ENCODE results near the gene CLK3. TPM values are rescaled to one million over a fixed set of nuclear protein-coding genes. Genes with fewer than 3 reads are reported as not detected.

Gene CLK3
- total and polyA plus RNA-seq, 2 of the 13 experiments (the other 11 are each of a cell fraction or from before 2014, with no cell fraction given), result 41.5 to 82.0 TPM

DNA sequence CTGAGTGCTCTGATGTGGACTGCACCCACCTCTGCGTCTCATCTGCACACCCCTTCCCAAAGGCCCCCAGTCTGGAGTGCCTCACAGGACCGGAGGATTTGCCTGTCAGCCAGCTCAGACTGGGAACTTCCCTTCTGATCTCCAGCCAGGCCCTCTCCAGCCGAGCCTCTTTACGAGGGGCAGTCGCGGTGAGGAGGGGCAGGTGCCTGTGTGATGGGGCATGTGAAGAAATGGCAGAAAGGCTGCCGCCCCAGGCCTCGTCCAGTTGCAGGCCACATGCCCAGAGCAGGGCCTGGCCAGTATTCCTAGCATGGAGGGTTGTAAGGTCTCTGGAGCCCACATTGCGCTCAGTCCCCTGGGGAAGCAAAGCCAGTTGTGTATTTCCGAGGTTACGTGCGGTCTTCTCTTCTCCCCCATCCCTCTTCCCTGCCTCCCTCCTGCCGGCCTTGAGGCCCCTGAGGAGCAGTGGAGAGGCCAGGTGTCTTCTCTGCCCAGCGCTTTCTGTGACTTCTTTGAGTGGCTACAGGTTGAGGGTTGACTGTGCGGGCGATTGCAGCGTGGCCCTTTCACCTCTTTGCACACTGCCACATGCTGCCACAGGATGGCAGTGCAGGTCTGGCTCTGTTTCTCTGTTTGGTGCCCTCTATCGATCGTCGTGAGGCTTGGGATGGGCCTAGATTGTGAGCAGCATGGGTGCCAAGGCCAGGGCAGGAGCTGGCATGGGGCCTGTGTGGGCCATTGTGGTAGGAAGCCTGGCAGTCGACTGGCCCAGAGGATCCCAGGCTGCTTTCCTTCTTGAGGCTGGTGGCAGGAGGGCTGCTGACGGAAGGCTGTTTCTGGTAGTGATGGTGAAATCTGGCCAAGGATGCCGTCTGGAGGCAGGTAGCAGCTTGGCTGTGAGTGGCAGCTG, 5.3 kb downstream of the CLK3 start (continued):
- TF ChIP-seq, protein P1, sequence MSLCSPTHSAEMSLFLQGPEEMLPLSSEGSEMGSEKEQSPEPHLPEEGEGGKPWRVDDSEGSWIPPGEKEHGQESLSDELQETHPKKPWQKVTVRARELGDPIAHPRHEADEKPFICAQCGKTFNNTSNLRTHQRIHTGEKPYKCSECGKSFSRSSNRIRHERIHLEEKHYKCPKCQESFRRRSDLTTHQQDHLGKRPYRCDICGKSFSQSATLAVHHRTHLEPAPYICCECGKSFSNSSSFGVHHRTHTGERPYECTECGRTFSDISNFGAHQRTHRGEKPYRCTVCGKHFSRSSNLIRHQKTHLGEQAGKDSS (CRISPR knock-in tag; IDR thresholded peaks at IDR 0.05; ENCODE audit: borderline replicate concordance, low read depth), result no peak
- TF ChIP-seq ATAD3A (CRISPR knock-in tag; IDR thresholded peaks at IDR 0.05) (no peak), ZNF841 (CRISPR knock-in tag; IDR thresholded peaks at IDR 0.05; ENCODE audit: borderline replicate concordance) (no peak), SMAD1 (CRISPR knock-in tag; IDR thresholded peaks at IDR 0.05; ENCODE audit: borderline replicate concordance, low read depth) (no peak), ZFP90 (CRISPR knock-in tag; IDR thresholded peaks at IDR 0.05; ENCODE audit: borderline replicate concordance) (no peak), TBX3 (IDR thresholded peaks at IDR 0.05; ENCODE audit: borderline replicate concordance) (no peak), FOXA3 (CRISPR knock-in tag; IDR thresholded peaks at IDR 0.05) (no peak), CC2D1A (CRISPR knock-in tag; IDR thresholded peaks at IDR 0.05) (no peak), CENPT (CRISPR knock-in tag; IDR thresholded peaks at IDR 0.05; ENCODE audit: low read depth) (no peak), KLF9 (CRISPR knock-in tag; IDR thresholded peaks at IDR 0.05; ENCODE audit: low read depth) (no peak), TBL1XR1 (IDR thresholded peaks at IDR 0.05; ENCODE audit: borderline replicate concordance, low read length, partially characterized antibody) (no peak), ZNF326 (CRISPR knock-in tag; IDR thresholded peaks at IDR 0.05; ENCODE audit: borderline replicate concordance) (no peak), SNAPC2 (CRISPR knock-in tag; IDR thresholded peaks at IDR 0.05) (no peak), MAFF (IDR thresholded peaks at IDR 0.05; ENCODE audit: low read depth, low read length) (no peak), ZNF17 (CRISPR knock-in tag; IDR thresholded peaks at IDR 0.05) (no peak), AGO2 (optimal IDR thresholded peaks at IDR 0.05; ENCODE audit: low read depth, low read length) (peak; percentile 16), ZNF34 (CRISPR knock-in tag; IDR thresholded peaks at IDR 0.05; ENCODE audit: borderline replicate concordance) (no peak), JARID2 (CRISPR knock-in tag; IDR thresholded peaks at IDR 0.05; ENCODE audit: insufficient replicate concordance) (no peak), NFYB (CRISPR knock-in tag; IDR thresholded peaks at IDR 0.05) (no peak), ZNF777 (CRISPR knock-in tag; IDR thresholded peaks at IDR 0.05) (no peak), RBFOX2 (IDR thresholded peaks at IDR 0.05; ENCODE audit: low read depth, low read length) (no peak), ZNF121 (CRISPR knock-in tag; IDR thresholded peaks at IDR 0.05) (no peak), ZNF430 (CRISPR knock-in tag; IDR thresholded peaks at IDR 0.05) (no peak), ZNF629 (CRISPR knock-in tag; conservative IDR thresholded peaks at IDR 0.05) (no peak), EED (CRISPR knock-in tag; IDR thresholded peaks at IDR 0.05) (no peak), HOXA9 (CRISPR knock-in tag; IDR thresholded peaks at IDR 0.05; ENCODE audit: borderline replicate concordance) (no peak)
- TF ChIP-seq, protein P2, sequence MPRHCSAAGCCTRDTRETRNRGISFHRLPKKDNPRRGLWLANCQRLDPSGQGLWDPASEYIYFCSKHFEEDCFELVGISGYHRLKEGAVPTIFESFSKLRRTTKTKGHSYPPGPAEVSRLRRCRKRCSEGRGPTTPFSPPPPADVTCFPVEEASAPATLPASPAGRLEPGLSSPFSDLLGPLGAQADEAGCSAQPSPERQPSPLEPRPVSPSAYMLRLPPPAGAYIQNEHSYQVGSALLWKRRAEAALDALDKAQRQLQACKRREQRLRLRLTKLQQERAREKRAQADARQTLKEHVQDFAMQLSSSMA (CRISPR knock-in tag; IDR thresholded peaks at IDR 0.05), result peak; percentile 56; the same call in 1 of the 2 replicates
- TF ChIP-seq, protein P3, sequence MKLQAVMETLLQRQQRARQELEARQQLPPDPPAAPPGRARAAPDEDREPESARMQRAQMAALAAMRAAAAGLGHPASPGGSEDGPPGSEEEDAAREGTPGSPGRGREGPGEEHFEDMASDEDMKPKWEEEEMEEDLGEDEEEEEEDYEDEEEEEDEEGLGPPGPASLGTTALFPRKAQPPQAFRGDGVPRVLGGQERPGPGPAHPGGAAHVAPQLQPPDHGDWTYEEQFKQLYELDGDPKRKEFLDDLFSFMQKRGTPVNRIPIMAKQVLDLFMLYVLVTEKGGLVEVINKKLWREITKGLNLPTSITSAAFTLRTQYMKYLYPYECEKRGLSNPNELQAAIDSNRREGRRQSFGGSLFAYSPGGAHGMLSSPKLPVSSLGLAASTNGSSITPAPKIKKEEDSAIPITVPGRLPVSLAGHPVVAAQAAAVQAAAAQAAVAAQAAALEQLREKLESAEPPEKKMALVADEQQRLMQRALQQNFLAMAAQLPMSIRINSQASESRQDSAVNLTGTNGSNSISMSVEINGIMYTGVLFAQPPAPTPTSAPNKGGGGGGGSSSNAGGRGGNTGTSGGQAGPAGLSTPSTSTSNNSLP (IDR thresholded peaks at IDR 0.05; ENCODE audit: low read depth, low read length), result no peak
